ENCODE measurements around the gene LMNTD1.

DNA sequence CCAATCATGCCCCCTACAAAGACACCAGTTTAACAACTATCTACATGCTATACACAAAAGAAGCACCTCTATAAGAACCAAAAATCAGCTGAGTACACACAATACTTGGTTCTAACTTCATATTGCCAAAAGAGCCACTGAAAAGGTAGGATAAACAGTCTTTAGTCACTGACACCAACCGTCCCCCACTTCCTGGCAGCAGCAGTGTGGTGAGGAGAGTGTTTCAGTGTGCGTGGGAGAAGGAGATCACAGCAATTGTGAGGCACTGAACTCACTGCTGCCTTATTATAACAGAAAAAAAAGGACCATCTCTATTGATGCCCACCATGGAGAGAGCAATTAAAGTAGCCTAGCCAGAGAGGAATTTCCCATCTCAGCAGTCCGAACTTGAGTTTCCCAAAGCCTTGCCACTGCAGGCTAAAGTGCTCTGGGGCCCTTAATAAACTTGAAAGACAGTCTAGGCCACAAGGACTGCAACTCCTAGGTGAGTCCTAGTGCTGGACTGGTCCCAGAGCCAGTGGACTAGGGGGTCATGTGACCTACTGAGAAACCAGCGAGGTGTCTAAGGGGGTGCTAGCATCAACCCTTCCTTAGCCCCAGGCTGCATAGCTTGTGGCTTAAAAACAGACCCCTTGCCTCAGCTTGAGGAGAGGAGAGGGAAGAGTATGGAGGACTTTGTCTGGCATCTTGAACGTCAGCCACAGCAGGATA, 37.1 kb upstream of the LMNTD1 start:
- TF ChIP-seq RCOR1 (IDR thresholded peaks at IDR 0.05; ENCODE audit: insufficient replicate concordance, low read length) = no peak
- no peak for TF ChIP-seq CTCF (conservative IDR thresholded peaks at IDR 0.05; ENCODE audit: low read depth, low read length)
- TF ChIP-seq MAFK (IDR thresholded peaks at IDR 0.05; ENCODE audit: low read depth, low read length) = no peak

All from IMR-90 (cell line).